Type B pancreatic cell (in vitro differentiated cells): ENCODE measurements around the gene ARL13B. TPM values are rescaled to one million over a fixed set of nuclear protein-coding genes. Genes with fewer than 3 reads are reported as not detected.

Experiments used
- DNase-seq: peaks from one replicate; pipeline ENCODE4 v3.0.0; 2021; ENCODE audit warnings: mixed read lengths; ENCODE audit not compliant: unreplicated experiment; ENCODE audit errors: extremely low spot score
- H3K27ac Mint-ChIP-seq: 2 replicates; pipeline ENCODE4 v1.8.0; 2021; ENCODE audit warnings: mild to moderate bottlenecking, mixed read lengths
- H3K27me3 Mint-ChIP-seq: 2 replicates; pipeline ENCODE4 v1.8.0; 2021; ENCODE audit warnings: mixed read lengths
- H3K36me3 Mint-ChIP-seq: 2 replicates; pipeline ENCODE4 v1.8.0; 2021; ENCODE audit warnings: mixed read lengths
- H3K4me1 Mint-ChIP-seq: one replicate; pipeline ENCODE4 v1.8.0; 2021; ENCODE audit warnings: mixed read lengths; ENCODE audit not compliant: unreplicated experiment
- H3K4me3 Mint-ChIP-seq: 2 replicates; pipeline ENCODE4 v1.8.0; 2021; ENCODE audit warnings: mild to moderate bottlenecking, mixed read lengths
- H3K9me3 Mint-ChIP-seq: 2 replicates; pipeline ENCODE4 v1.8.0; 2021; ENCODE audit warnings: mixed read lengths
- CTCF ChIP-seq: fragments of 200-600 bp; sonication (generic); conservative IDR thresholded peaks from 2 replicates; pipeline ENCODE4 v1.5.0; 2021; ENCODE audit warnings: antibody characterized with exemption, mild to moderate bottlenecking
- total RNA-seq: library from RNA; stranded (reverse); gene quantifications from 2 replicates; pipeline ENCODE4 v1.2.1, GENCODE V29; 2021; ENCODE audit warnings: low replicate concordance

The ARL13B gene
- total RNA-seq, 1 donor from 2014 or later, result 12.8 TPM

- DNase-seq, result no peak
- H3K4me1 Mint-ChIP-seq, result peaks cover 41% of the 10 kb centered on the region
- H3K27me3 Mint-ChIP-seq, result no peaks in the 10 kb centered on the region
- peak overlapping the region; percentile 17 for H3K4me3 Mint-ChIP-seq
- H3K36me3 Mint-ChIP-seq, result peaks cover 15% of the 10 kb centered on the region
- no peaks in the 10 kb centered on the region for H3K9me3 Mint-ChIP-seq
- H3K27ac Mint-ChIP-seq, result no peak overlapping the region
- no peak for TF ChIP-seq CTCF
Observed at GRCh38 chr3:94065122-94065521, 85.2 kb downstream of the ARL13B start.

GRCh38 chr3:94065819-94066480 lies 86.0 kb downstream of the ARL13B start:
- Mint-ChIP-seq H3K4me1 (peaks cover 41% of the 10 kb centered on the region), H3K4me3 (no peak overlapping the region)

GRCh38 chr3:94066506-94067500 lies 86.8 kb downstream of the ARL13B start:
- H3K4me1 Mint-ChIP-seq, result peaks cover 41% of the 10 kb centered on the region
- no peak overlapping the region for H3K4me3 Mint-ChIP-seq
- no peaks in the 10 kb centered on the region for H3K27me3 Mint-ChIP-seq
- no peak overlapping the region for H3K27ac Mint-ChIP-seq
- no peak for DNase-seq
- no peaks in the 10 kb centered on the region for H3K9me3 Mint-ChIP-seq
- no peak for TF ChIP-seq CTCF
- peaks cover 9% of the 10 kb centered on the region for H3K36me3 Mint-ChIP-seq

More at GRCh38 chr3:94065819-94066480, 86.0 kb downstream of the ARL13B start:
- no peak for DNase-seq
- no peak for TF ChIP-seq CTCF
- no peaks in the 10 kb centered on the region for H3K27me3 Mint-ChIP-seq
- H3K9me3 Mint-ChIP-seq, result no peaks in the 10 kb centered on the region
- no peak overlapping the region for H3K27ac Mint-ChIP-seq
- H3K36me3 Mint-ChIP-seq, result peaks cover 9% of the 10 kb centered on the region

GRCh38 chr3:94069194-94069813 lies 89.3 kb downstream of the ARL13B start:
- H3K27me3 Mint-ChIP-seq, result no peaks in the 10 kb centered on the region
- no peak for DNase-seq
- H3K4me3 Mint-ChIP-seq, result no peak overlapping the region
- H3K27ac Mint-ChIP-seq, result no peak overlapping the region
- H3K4me1 Mint-ChIP-seq, result peaks cover 28% of the 10 kb centered on the region
- H3K9me3 Mint-ChIP-seq, result no peaks in the 10 kb centered on the region
- H3K36me3 Mint-ChIP-seq, result peaks cover 30% of the 10 kb centered on the region
- TF ChIP-seq CTCF, result peak; percentile 81

- DNase-seq, result no peak
- no peak overlapping the region for H3K4me3 Mint-ChIP-seq
- H3K27ac Mint-ChIP-seq, result no peak overlapping the region
- no peaks in the 10 kb centered on the region for H3K9me3 Mint-ChIP-seq
- H3K36me3 Mint-ChIP-seq, result peaks cover 34% of the 10 kb centered on the region
- no peaks in the 10 kb centered on the region for H3K27me3 Mint-ChIP-seq
- peaks cover 18% of the 10 kb centered on the region for H3K4me1 Mint-ChIP-seq
- TF ChIP-seq CTCF, result no peak
Observed at GRCh38 chr3:94070341-94070911, 90.5 kb downstream of the ARL13B start.
